ENCODE data around the gene APOB.

APOB gene

GRCh38 chr2:21039979-21040467 is 3.9 kb downstream of the APOB start:
- no peak overlapping the region for H3K4me3 ChIP-seq (ENCODE audit: low read depth, low read length)
- TF ChIP-seq CTCF (IDR thresholded peaks at IDR 0.05; ENCODE audit: low read depth, low read length) = no peak

- H3K4me3 ChIP-seq (ENCODE audit: low read depth, low read length) = no peak overlapping the region
- TF ChIP-seq CTCF (IDR thresholded peaks at IDR 0.05; ENCODE audit: low read depth, low read length) = no peak
These were observed 4.8 kb downstream of the APOB start for GRCh38 chr2:21039080-21039556.

- no peak overlapping the region for H3K4me3 ChIP-seq (ENCODE audit: low read depth, low read length)
- no peak for TF ChIP-seq CTCF (IDR thresholded peaks at IDR 0.05; ENCODE audit: low read depth, low read length)
These were observed 5.3 kb downstream of the APOB start for GRCh38 chr2:21038403-21039073.

GRCh38 chr2:21037671-21038108 is 6.2 kb downstream of the APOB start:
- TF ChIP-seq CTCF (IDR thresholded peaks at IDR 0.05; ENCODE audit: low read depth, low read length) = no peak
- H3K4me3 ChIP-seq (ENCODE audit: low read depth, low read length) = no peak overlapping the region

- no peak overlapping the region for H3K4me3 ChIP-seq (ENCODE audit: low read depth, low read length)
- no peak for TF ChIP-seq CTCF (IDR thresholded peaks at IDR 0.05; ENCODE audit: low read depth, low read length)
These were observed 6.9 kb downstream of the APOB start for GRCh38 chr2:21036708-21037670.

- no peak overlapping the region for H3K4me3 ChIP-seq (ENCODE audit: low read depth, low read length)
- TF ChIP-seq CTCF (IDR thresholded peaks at IDR 0.05; ENCODE audit: low read depth, low read length) = no peak
These were observed 7.7 kb downstream of the APOB start for GRCh38 chr2:21035974-21036707.
